ENCODE data around the gene CASP7. TPM values are rescaled to one million over a fixed set of nuclear protein-coding genes. Genes with fewer than 3 reads are reported as not detected.

The CASP7 gene
- total RNA-seq, 1 experiment from 2014 or later: 4.7 TPM

DNA sequence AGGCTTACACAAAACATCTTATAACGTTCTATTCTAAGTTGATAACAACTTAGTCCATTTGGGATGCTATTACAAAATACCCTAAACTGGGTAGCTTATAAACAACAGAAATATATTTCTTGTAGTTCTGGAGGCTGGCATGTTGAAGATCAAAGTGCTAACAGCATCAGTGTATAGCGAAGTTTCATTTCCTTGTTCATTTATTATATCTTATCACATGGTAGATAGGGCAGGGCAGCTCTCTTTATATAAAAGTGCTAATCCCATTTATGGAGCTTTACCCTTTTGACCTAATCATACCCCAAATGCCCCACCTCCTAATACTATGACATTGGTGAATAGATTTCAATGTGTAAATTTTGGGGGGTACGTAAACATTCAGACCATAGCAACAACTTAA lies 6.3 kb downstream of the CASP7 start (continued):
- TF ChIP-seq, protein P1, sequence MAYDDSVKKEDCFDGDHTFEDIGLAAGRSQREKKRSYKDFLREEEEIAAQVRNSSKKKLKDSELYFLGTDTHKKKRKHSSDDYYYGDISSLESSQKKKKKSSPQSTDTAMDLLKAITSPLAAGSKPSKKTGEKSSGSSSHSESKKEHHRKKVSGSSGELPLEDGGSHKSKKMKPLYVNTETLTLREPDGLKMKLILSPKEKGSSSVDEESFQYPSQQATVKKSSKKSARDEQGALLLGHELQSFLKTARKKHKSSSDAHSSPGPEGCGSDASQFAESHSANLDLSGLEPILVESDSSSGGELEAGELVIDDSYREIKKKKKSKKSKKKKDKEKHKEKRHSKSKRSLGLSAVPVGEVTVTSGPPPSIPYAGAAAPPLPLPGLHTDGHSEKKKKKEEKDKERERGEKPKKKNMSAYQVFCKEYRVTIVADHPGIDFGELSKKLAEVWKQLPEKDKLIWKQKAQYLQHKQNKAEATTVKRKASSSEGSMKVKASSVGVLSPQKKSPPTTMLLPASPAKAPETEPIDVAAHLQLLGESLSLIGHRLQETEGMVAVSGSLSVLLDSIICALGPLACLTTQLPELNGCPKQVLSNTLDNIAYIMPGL (CRISPR knock-in tag; IDR thresholded peaks at IDR 0.05): no peak
- TF ChIP-seq, protein P2, sequence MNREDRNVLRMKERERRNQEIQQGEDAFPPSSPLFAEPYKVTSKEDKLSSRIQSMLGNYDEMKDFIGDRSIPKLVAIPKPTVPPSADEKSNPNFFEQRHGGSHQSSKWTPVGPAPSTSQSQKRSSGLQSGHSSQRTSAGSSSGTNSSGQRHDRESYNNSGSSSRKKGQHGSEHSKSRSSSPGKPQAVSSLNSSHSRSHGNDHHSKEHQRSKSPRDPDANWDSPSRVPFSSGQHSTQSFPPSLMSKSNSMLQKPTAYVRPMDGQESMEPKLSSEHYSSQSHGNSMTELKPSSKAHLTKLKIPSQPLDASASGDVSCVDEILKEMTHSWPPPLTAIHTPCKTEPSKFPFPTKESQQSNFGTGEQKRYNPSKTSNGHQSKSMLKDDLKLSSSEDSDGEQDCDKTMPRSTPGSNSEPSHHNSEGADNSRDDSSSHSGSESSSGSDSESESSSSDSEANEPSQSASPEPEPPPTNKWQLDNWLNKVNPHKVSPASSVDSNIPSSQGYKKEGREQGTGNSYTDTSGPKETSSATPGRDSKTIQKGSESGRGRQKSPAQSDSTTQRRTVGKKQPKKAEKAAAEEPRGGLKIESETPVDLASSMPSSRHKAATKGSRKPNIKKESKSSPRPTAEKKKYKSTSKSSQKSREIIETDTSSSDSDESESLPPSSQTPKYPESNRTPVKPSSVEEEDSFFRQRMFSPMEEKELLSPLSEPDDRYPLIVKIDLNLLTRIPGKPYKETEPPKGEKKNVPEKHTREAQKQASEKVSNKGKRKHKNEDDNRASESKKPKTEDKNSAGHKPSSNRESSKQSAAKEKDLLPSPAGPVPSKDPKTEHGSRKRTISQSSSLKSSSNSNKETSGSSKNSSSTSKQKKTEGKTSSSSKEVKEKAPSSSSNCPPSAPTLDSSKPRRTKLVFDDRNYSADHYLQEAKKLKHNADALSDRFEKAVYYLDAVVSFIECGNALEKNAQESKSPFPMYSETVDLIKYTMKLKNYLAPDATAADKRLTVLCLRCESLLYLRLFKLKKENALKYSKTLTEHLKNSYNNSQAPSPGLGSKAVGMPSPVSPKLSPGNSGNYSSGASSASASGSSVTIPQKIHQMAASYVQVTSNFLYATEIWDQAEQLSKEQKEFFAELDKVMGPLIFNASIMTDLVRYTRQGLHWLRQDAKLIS (CRISPR knock-in tag; IDR thresholded peaks at IDR 0.05; ENCODE audit: borderline replicate concordance): no peak
- TF ChIP-seq NR3C1 (CRISPR knock-in tag; conservative IDR thresholded peaks at IDR 0.05; ENCODE audit: low read depth): no peak
- TF ChIP-seq, protein P3, sequence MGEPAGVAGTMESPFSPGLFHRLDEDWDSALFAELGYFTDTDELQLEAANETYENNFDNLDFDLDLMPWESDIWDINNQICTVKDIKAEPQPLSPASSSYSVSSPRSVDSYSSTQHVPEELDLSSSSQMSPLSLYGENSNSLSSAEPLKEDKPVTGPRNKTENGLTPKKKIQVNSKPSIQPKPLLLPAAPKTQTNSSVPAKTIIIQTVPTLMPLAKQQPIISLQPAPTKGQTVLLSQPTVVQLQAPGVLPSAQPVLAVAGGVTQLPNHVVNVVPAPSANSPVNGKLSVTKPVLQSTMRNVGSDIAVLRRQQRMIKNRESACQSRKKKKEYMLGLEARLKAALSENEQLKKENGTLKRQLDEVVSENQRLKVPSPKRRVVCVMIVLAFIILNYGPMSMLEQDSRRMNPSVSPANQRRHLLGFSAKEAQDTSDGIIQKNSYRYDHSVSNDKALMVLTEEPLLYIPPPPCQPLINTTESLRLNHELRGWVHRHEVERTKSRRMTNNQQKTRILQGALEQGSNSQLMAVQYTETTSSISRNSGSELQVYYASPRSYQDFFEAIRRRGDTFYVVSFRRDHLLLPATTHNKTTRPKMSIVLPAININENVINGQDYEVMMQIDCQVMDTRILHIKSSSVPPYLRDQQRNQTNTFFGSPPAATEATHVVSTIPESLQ (CRISPR knock-in tag; IDR thresholded peaks at IDR 0.05): no peak
- TF ChIP-seq MXD4 (CRISPR knock-in tag; IDR thresholded peaks at IDR 0.05; ENCODE audit: borderline replicate concordance): no peak
- TF ChIP-seq, protein P4, sequence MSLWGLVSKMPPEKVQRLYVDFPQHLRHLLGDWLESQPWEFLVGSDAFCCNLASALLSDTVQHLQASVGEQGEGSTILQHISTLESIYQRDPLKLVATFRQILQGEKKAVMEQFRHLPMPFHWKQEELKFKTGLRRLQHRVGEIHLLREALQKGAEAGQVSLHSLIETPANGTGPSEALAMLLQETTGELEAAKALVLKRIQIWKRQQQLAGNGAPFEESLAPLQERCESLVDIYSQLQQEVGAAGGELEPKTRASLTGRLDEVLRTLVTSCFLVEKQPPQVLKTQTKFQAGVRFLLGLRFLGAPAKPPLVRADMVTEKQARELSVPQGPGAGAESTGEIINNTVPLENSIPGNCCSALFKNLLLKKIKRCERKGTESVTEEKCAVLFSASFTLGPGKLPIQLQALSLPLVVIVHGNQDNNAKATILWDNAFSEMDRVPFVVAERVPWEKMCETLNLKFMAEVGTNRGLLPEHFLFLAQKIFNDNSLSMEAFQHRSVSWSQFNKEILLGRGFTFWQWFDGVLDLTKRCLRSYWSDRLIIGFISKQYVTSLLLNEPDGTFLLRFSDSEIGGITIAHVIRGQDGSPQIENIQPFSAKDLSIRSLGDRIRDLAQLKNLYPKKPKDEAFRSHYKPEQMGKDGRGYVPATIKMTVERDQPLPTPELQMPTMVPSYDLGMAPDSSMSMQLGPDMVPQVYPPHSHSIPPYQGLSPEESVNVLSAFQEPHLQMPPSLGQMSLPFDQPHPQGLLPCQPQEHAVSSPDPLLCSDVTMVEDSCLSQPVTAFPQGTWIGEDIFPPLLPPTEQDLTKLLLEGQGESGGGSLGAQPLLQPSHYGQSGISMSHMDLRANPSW (CRISPR knock-in tag; conservative IDR thresholded peaks at IDR 0.05; ENCODE audit: low read depth): no peak

DNA sequence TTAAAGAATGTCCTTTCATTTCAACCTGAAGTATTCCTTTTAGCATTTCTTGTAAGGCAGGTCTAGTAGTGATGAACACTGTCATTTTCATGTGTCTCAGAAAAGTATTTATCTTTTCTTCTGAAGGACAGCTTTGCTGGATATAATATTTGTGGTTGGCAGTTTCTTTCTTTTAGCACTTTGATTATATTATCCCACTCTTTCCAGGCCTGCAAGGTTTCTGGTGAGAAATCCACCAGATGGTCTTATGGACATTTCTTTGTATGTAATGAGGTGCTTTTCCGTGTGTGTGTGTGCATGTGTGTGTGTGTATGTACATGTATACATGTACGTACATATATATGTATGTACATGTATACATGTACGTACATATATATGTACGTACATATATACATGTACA lies 7.3 kb downstream of the CASP7 start:
- ATAC-seq (no peak), DNase-seq (ENCODE audit: low spot score) (no peak)
- H3K9me3 Mint-ChIP-seq: peaks cover 42% of the 10 kb centered on the region
- H3K27me3 Mint-ChIP-seq (ENCODE audit: low read depth): no peaks in the 10 kb centered on the region; the same call in 1 of the 2 replicates
- peaks cover 13% of the 10 kb centered on the region for H3K4me1 Mint-ChIP-seq
- peaks cover 29% of the 10 kb centered on the region for H3K36me3 Mint-ChIP-seq
- no peak overlapping the region for H3K27ac Mint-ChIP-seq
- ChIA-PET CTCF (interaction anchor here (0.7 kb wide), 1 partner anchor 18 kb away, joined by 5 read pairs; no protein-coding TSS in a partner anchor), POLR2A (no interaction called here)
- TF ChIP-seq, protein P5, sequence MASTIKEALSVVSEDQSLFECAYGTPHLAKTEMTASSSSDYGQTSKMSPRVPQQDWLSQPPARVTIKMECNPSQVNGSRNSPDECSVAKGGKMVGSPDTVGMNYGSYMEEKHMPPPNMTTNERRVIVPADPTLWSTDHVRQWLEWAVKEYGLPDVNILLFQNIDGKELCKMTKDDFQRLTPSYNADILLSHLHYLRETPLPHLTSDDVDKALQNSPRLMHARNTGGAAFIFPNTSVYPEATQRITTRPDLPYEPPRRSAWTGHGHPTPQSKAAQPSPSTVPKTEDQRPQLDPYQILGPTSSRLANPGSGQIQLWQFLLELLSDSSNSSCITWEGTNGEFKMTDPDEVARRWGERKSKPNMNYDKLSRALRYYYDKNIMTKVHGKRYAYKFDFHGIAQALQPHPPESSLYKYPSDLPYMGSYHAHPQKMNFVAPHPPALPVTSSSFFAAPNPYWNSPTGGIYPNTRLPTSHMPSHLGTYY (CRISPR knock-in tag; IDR thresholded peaks at IDR 0.05): no peak
- no peak overlapping the region for H3K4me3 Mint-ChIP-seq

DNA sequence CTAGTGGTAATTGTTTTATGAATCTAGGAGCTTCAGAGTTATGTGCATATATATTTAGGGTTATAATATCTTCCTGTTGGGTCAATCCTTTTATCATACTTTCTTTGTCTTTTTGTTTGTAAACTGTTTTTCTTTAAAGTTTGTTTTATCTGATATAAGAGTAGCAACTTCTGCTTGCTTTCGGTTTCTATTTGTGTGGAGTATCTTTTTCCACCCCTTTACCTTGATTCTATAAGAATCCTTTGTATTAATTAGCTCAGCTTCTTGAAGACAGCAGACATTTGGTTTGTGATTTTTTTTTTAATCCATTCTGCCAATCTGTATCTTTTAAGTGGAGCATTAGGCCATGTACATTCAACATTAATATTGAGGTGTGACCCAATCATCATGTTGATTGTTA lies 9.3 kb downstream of the CASP7 start:
- H3K27ac Mint-ChIP-seq: no peak overlapping the region
- peaks cover 22% of the 10 kb centered on the region for H3K4me1 Mint-ChIP-seq
- ATAC-seq: no peak
- H3K27me3 Mint-ChIP-seq (ENCODE audit: low read depth): peaks cover 7% of the 10 kb centered on the region
- H3K4me3 Mint-ChIP-seq: no peak overlapping the region
- peaks cover 43% of the 10 kb centered on the region for H3K36me3 Mint-ChIP-seq
- peaks cover 52% of the 10 kb centered on the region for H3K9me3 Mint-ChIP-seq
- CTCF ChIA-PET: interaction anchor here (1.3 kb wide), 1 partner anchor 10 kb away, joined by 6 read pairs; the partner anchor contains the start of gene CASP7
- DNase-seq (ENCODE audit: low spot score): no peak
- TF ChIP-seq RORB (CRISPR knock-in tag; IDR thresholded peaks at IDR 0.05): no peak
- TF ChIP-seq PRRX2 (CRISPR knock-in tag; IDR thresholded peaks at IDR 0.05): no peak
- TF ChIP-seq, protein P6, sequence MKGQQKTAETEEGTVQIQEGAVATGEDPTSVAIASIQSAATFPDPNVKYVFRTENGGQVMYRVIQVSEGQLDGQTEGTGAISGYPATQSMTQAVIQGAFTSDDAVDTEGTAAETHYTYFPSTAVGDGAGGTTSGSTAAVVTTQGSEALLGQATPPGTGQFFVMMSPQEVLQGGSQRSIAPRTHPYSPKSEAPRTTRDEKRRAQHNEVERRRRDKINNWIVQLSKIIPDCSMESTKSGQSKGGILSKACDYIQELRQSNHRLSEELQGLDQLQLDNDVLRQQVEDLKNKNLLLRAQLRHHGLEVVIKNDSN (CRISPR knock-in tag; IDR thresholded peaks at IDR 0.05): no peak
- TF ChIP-seq, protein P7, sequence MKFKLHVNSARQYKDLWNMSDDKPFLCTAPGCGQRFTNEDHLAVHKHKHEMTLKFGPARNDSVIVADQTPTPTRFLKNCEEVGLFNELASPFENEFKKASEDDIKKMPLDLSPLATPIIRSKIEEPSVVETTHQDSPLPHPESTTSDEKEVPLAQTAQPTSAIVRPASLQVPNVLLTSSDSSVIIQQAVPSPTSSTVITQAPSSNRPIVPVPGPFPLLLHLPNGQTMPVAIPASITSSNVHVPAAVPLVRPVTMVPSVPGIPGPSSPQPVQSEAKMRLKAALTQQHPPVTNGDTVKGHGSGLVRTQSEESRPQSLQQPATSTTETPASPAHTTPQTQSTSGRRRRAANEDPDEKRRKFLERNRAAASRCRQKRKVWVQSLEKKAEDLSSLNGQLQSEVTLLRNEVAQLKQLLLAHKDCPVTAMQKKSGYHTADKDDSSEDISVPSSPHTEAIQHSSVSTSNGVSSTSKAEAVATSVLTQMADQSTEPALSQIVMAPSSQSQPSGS (CRISPR knock-in tag; IDR thresholded peaks at IDR 0.05; ENCODE audit: borderline replicate concordance, low read depth): no peak
- TF ChIP-seq ZNF671 (CRISPR knock-in tag; IDR thresholded peaks at IDR 0.05): no peak
- no peak for TF ChIP-seq TP53 (CRISPR knock-in tag; IDR thresholded peaks at IDR 0.05)
- no peak for TF ChIP-seq ZBTB21 (CRISPR knock-in tag; IDR thresholded peaks at IDR 0.05; ENCODE audit: borderline replicate concordance)
- no peak for TF ChIP-seq ZNF121 (CRISPR knock-in tag; IDR thresholded peaks at IDR 0.05)
- POLR2A ChIA-PET: no interaction called here
